IPS-18c (cell line): ENCODE measurements around the gene VIP.

Experiments
- H3K4me3 ChIP-seq: 2 replicates; pipeline ENCODE4 v1.7.0; 2013; ENCODE audit warnings: low read depth, mild to moderate bottlenecking, low read length, moderate library complexity; ENCODE audit not compliant: insufficient read depth
- H3K9me3 ChIP-seq: one replicate; pipeline ENCODE4 v1.6.1; 2013; ENCODE audit warnings: mild to moderate bottlenecking, low read length, moderate library complexity; ENCODE audit not compliant: control insufficient read depth, insufficient read depth

The VIP gene

DNA sequence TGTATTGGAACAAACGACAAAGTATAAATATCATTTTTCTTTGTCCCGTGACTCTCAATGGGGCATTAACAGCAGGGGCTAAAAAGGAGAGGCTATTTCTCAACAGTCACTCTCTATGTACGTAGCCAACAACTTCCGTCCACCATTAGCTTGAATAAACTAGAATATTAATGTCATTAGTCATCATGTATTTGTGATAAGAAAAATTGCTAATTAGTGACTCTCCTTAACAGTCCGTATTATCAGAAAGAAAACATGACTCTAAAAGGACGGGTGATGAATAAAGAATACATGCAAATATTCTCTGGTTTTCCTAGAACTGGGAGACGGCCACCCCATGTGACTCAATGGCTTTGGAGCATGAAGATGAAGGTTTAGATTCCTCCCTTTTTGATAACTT is 18.6 kb downstream of the VIP start:
- no peaks in the 10 kb centered on the region for H3K9me3 ChIP-seq
- H3K4me3 ChIP-seq = no peak overlapping the region

DNA sequence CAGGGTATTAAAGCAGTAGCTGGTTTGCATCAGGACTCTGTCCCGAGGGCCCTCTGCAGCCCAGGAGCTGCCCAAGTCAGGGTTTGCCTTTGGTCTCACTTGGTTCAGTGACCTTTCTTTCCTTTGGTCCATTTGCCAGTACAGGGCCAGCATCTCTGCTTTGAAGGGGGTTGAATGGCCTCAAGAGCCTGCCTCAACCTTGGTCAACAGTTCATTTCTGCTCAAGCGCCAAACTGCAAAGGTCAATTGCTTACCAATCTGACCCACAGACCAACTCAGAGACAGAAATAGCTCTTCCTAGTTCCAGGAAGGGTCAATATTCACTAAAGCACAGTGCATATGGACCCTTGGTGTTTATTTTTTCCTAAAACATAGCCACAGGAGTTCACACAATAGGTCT is 19.4 kb downstream of the VIP start:
- Histone ChIP-seq H3K4me3 (no peak overlapping the region), H3K9me3 (no peaks in the 10 kb centered on the region)

DNA sequence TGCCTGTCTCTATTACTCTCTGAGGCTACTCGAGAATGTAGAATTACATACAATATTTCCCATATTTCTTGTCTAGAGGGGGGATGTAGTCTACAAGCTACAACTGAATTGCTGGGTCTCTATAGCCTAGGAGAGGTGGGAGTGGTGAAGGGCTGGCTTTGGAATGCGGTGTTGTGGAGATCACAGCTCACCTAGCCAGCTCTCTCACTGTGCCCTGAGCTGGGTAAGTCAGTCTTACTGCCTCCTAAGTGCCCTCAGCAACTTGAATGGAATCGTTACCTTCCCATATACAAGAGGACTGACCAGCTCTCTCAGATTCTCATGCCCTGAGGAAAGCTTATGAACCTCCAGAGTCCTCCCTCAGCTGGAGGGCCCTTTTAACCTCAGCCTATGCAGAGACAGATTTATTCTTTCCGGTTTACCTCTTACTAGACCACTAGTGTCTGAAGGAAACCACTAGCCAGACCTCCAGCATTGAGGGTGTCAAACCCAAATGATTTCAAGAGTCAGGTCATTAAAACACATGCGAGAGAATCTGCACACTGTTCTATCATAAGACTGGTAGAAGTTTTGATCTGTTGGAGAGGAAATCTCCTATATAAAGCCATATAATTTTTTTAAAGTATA is 20.6 kb downstream of the VIP start:
- Histone ChIP-seq H3K9me3 (no peaks in the 10 kb centered on the region), H3K4me3 (no peak overlapping the region)

DNA sequence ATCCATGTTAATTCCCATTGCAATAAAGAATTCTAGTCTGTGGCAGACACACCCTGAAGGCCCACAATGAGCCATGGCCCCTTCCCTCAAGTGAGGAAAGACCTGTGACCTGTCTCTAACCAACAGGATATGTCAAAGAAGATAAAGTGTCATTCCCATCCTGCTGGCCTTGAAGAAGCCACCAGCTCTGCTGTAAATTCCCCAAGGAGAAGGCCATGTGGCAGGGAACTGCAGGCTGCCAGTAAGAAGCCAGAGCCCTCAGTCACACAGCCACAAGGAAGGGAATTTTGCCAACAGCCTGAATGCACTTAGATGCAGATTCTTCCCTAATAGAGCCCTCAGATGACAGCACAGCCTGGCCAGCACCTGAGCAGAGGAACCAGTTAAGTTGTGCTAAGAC is 24.8 kb downstream of the VIP start:
- no peak overlapping the region for H3K4me3 ChIP-seq
- no peaks in the 10 kb centered on the region for H3K9me3 ChIP-seq

DNA sequence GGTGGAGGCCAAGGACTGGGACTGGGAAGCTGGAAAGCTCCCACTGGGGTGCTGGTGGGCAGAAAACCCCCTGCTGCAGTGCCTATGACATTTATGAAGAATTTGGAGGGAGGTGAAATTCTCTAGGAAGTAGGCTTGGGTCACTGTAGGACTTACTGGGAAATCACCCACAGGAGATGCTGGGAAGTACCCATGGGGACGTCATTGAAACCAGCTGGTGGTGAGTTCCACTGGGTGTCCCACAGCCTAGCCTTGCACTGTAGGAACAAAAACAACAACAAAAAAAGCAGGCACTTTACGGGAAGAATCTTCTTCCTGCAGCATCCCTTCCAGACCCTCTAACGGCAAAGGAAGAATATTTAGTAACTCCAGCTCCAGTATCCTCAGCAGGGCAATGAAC is 26.2 kb downstream of the VIP start:
- no peaks in the 10 kb centered on the region for H3K9me3 ChIP-seq
- H3K4me3 ChIP-seq = no peak overlapping the region

DNA sequence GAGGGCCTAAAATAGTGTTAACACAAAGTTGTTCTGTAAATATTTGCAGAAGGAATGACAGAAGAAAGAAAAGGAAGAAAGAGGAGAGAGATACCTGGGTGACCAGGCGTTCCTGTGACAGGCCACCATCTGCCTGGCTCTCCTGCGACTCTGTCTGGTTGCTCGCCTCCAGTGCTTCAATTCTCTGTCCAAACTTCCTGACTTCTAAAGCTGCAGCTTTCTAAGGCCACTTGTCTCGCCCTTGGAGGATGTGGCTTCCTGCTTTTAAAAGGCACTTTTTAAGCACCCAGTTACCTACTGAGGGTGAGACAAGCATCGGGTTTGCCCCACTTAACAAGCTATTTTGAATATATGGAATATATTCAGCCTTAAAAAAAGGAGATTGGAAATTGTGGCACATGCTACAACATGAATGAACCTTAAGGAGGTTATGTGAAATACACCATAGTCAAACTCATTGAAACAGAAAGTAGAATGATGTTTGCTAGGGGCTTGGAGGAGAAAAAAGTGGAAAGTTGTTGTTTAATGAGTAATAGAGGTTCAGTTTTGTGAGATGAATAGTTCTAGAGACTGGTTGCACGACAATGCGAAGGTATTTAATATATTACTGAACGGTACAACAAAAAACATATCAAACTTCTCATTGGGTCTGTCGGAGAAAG is 32.8 kb downstream of the VIP start:
- H3K9me3 ChIP-seq = no peaks in the 10 kb centered on the region
- H3K4me3 ChIP-seq = no peak overlapping the region

DNA sequence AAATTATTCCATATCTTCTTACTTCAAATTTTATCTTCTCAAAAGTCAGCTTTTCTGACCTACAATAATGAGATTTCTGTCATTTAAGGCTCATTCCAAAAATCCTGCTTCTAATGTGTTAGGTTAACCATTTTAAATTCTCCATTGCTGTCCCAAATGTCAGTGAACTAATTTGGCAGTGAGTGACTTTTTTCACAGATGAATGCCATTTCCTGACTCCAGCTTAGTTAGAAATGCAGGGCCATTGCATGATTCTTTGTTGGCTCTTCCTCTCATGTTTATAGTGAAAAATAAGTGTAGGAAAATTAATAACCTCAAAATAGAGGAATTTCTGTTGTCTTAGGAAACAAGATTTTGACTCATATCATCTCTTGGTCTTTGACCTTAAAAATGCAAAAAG is 44.1 kb downstream of the VIP start:
- no peaks in the 10 kb centered on the region for H3K9me3 ChIP-seq
- no peak overlapping the region for H3K4me3 ChIP-seq

DNA sequence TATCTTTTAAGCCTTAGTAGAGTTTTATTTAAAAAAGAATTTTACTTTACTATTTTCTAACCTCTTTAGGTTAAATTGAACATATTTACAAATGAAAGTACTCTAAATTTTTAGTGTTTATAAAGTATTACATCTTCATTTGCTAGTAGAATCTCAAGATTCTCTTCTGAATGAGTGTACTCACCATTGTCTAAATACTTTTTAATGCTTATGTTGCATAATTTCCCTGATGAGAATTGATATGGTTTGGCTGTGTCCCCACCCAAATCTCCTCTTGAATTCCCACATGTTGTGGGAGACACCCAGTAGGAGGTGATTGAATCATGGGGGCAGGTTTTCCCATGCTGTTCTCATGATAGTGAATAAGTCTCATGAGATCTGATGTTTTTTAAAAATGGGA is 53.6 kb downstream of the VIP start:
- no peak overlapping the region for H3K4me3 ChIP-seq

More for the DNA sequence above, 53.6 kb downstream of the VIP start:
- H3K9me3 ChIP-seq = no peaks in the 10 kb centered on the region
